Sigmoid colon (tissue), 7 donors: ENCODE measurements around the gene CDK9. TPM values are rescaled to one million over a fixed set of nuclear protein-coding genes. Genes with fewer than 3 reads are reported as not detected.
A peak's percentile ranks its signal among the peaks of the same experiment; 100 is the strongest.

Experiments
- DNase-seq: peaks from one replicate; pipeline ENCODE4 v3.0.0-alpha.2; 2019
- H3K27ac ChIP-seq, 4 donors: fragments of 200-600 bp; sonication (generic); one replicate each; pipeline ENCODE4 v1.5.1; 2016 to 2019; ENCODE audit warnings: mild to moderate bottlenecking in 1 of 4
- H3K27me3 ChIP-seq, 3 donors: fragments of 200-600 bp; sonication (generic); one replicate each; pipeline ENCODE4 v1.5.1; 2019; ENCODE audit warnings: mild to moderate bottlenecking in 1 of 3
- H3K36me3 ChIP-seq, 4 donors: fragments of 200-600 bp; sonication (generic); one replicate each; pipeline ENCODE4 v1.5.1; 2016 to 2019
- H3K4me1 ChIP-seq, 4 donors: fragments of 200-600 bp; sonication (generic); one replicate each; pipeline ENCODE4 v1.5.1; 2017 to 2019
- H3K4me3 ChIP-seq, 4 donors: fragments of 200-600 bp; sonication (generic); one replicate each; pipeline ENCODE4 v1.5.1; 2017 to 2019; ENCODE audit warnings: mild to moderate bottlenecking in 2 of 4, moderate library complexity in 1 of 4
- H3K9me3 ChIP-seq, 4 donors: fragments of 200-600 bp in 3 of 4; sonication (generic) in 3 of 4; one replicate each; pipeline versions ENCODE4 v1.5.1 to v1.6.1; 2013 to 2019
- CTCF ChIP-seq, 4 experiments: fragments of 450-650 bp in 3 of 4; fragments of 200-600 bp in 1 of 4; IDR thresholded peaks; one replicate each; pipeline ENCODE4 v1.5.1; 2016 to 2019; ENCODE audit warnings: antibody characterized with exemption in 4 of 4, mild to moderate bottlenecking in 3 of 4, moderate library complexity in 2 of 4
- EP300 ChIP-seq, 4 donors: sonication (generic); formaldehyde crosslinking; IDR thresholded peaks; one replicate each; pipeline ENCODE4 v1.6.1; 2017; ENCODE audit warnings: antibody characterized with exemption in 4 of 4
- POLR2A ChIP-seq, 2 donors: fragments of 450-650 bp; IDR thresholded peaks; one replicate each; pipeline ENCODE4 v1.6.1; 2016; ENCODE audit warnings: antibody characterized with exemption in 2 of 2, mild to moderate bottlenecking in 2 of 2, moderate library complexity in 2 of 2
- POLR2AphosphoS5 ChIP-seq, 4 donors: sonication (generic); formaldehyde crosslinking; IDR thresholded peaks; one replicate each; pipeline ENCODE4 v1.6.1; 2017; ENCODE audit warnings: antibody characterized with exemption in 4 of 4
- WGBS, 2 donors: extraction: QIAGEN DNeasy Blood & Tissue Kit; methylation state at CpG; one replicate each; pipeline ENCODE4 v1.1.7; 2013; 5-methylcytosine and 5-hydroxymethylcytosine counted together
- intact Hi-C: fragments of 100-400 bp; cut with DNase I; formaldehyde crosslinking; loops from one replicate; pipeline ENCODE4 v1.15.1; 2023
- polyA plus RNA-seq, 3 donors: library from polyadenylated mRNA; stranded (reverse); fragments of 200-250 nt; gene quantifications; one replicate each; pipeline ENCODE4 v1.2.3, GENCODE V29; 2013
- total RNA-seq, 4 donors: library from RNA; depleted of rRNA; stranded (reverse); fragments of >200 nt; gene quantifications; one replicate each; pipeline ENCODE4 v1.1.0, GENCODE V29; 2016
- donor health status: healthy with polysubstance abuse.
- donor health status: Bipolar disorder and iron deficiency.
- donor health status: healthy.

Gene CDK9
- total and polyA plus RNA-seq, 7 donors = 28.9 to 77.2 (median 47.2) TPM

GRCh38 chr9:127742435-127743088, 43.3 kb upstream of the CDK9 start:
- no peaks in the 10 kb centered on the region for H3K36me3 ChIP-seq
- intact Hi-C loops = no loop called here
- H3K27ac ChIP-seq = peak overlapping the region in 1 of 4 donors; percentile 58
- peaks cover 0 to 15% (median 10%) of the 10 kb centered on the region in 4 donors for H3K4me1 ChIP-seq
- H3K4me3 ChIP-seq = peak overlapping the region in 1 of 4 donors; percentile 12
- 26 to 63% methylated on average over 33 of the region's 33 CpGs for WGBS, 2 donors
- peak; percentile 80 for DNase-seq
- H3K27me3 ChIP-seq = peaks cover 4 to 35% (median 23%) of the 10 kb centered on the region in 3 donors
- no peak for TF ChIP-seq POLR2AphosphoS5 (IDR thresholded peaks at IDR 0.05)
- TF ChIP-seq CTCF (IDR thresholded peaks at IDR 0.05) = no peak
- no peaks in the 10 kb centered on the region for H3K9me3 ChIP-seq

DNA sequence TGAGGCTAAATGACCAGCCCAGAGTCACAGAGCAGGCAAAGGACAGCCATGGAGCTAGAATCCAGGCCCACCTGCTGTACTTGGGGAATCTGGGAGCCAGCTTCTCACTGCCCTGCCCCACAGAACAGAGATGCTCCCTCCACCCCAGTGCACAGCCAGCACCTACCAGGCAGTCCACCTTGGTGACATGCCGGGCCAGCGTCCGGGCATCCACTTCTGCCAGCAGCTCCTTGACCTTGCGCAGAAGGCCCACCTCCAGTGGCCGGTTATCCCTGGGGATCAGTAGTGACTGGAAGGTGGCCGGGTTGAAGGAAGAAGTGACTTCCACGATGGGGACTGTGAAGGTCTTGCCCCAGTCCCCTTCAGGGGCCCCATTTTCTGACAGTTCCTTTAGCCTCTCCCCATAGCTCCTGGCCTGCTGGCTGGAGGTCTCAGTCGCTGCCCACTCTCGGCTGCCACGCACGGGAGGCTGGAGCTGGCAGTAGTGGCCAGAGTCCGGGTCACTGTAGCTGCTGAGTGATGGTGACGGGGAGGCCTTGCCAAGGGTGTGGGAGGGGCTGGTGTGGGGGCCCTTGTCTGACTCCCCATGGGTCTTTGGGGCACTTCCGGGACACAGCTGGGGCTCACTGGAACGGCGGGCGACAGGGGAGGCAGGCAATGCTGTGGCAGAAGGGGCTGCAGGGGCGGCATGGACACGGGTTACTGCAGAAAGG, 41.3 kb upstream of the CDK9 start:
- Histone ChIP-seq H3K4me3 (no peak overlapping the region), H3K4me1 (peaks cover 0 to 15% (median 10%) of the 10 kb centered on the region in 4 donors), H3K36me3 (no peaks in the 10 kb centered on the region), H3K9me3 (no peaks in the 10 kb centered on the region), H3K27ac (no peak overlapping the region), H3K27me3 (peaks cover 4 to 35% (median 23%) of the 10 kb centered on the region in 3 donors)
- 90 to 95% methylated on average over 19 of the region's 19 CpGs for WGBS, 2 donors
- intact Hi-C loops = no loop called here
- DNase-seq = no peak
- TF ChIP-seq CTCF (IDR thresholded peaks at IDR 0.05) = no peak
- TF ChIP-seq POLR2A (IDR thresholded peaks at IDR 0.05) = no peak
- no peak for TF ChIP-seq POLR2AphosphoS5 (IDR thresholded peaks at IDR 0.05)
- TF ChIP-seq EP300 (IDR thresholded peaks at IDR 0.05) = no peak

DNA sequence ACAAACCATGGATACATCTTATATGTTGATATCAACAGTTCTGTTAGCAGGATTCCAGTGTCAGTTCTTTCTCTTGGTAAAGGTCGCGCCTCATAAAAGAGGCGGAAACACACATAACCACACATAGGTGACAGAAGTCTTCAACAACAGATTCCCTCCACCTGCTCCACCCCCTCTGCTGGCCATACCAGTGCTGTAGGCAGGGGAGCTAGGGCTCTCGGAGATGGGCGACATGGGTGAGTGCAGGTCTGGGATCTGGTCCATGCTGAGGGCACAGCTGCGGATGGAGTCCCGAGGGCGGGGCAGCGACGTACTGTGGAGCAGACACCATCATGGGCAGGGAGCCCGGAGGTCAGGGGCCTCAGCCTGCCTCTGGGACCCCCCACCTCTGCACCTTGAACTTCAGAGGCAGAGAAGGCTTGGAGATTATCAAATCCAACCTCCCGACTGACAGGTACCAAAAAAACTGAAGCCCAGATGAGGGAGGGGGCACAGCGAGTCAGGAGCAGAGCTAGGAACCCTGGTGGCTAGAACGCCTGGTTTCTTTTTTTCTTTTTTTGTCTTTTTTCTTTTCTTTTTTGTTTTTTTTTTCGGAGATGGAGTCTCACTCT, 38.8 kb upstream of the CDK9 start:
- Histone ChIP-seq H3K27ac (no peak overlapping the region), H3K4me1 (peaks cover 0 to 9% (median 5%) of the 10 kb centered on the region in 4 donors), H3K4me3 (no peak overlapping the region), H3K9me3 (no peaks in the 10 kb centered on the region), H3K36me3 (no peaks in the 10 kb centered on the region), H3K27me3 (peaks cover 4 to 43% (median 20%) of the 10 kb centered on the region in 3 donors)
- 40 to 70% methylated on average over 15 of the region's 15 CpGs for WGBS, 2 donors
- no peak for TF ChIP-seq POLR2AphosphoS5 (IDR thresholded peaks at IDR 0.05)
- no peak for TF ChIP-seq CTCF (IDR thresholded peaks at IDR 0.05)
- no peak for TF ChIP-seq POLR2A (IDR thresholded peaks at IDR 0.05)
- TF ChIP-seq EP300 (IDR thresholded peaks at IDR 0.05) = no peak
- no peak for DNase-seq
- intact Hi-C loops = no loop called here

DNA sequence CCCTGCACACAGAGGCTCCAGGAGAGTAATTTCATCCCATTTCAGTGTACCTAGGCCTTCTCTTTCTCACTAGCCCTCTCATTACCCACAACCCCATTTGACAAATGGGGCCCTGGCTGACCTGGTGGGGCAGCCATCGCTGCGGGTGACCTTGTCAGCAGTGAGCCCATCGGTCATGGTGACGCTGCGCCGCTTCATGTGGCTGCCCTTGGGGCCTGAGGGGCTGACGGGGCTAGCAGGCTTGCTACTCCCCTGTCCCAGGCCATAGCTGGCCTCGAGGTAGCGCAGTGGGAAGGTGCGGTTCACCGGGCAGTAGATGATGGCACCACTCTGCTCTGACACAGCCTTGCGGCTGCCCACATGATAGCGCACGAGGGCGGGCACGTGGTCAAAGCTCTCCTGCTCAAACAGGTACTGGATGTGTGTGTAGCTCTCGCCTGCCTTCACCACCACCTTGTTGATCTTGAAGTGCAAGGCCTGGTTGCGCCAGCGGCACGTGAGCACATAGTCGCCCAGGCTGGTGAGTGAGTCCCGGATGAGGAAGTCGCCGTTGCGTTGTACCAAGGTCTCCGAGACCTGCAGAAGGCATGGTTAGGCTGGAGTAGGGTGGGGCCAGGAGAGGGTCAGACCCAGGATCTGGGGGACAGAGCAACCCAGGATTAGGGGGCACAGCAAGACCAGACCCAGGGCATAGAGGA, 36.6 kb upstream of the CDK9 start:
- DNase-seq = no peak
- intact Hi-C loops = no loop called here
- no peaks in the 10 kb centered on the region for H3K9me3 ChIP-seq
- H3K4me3 ChIP-seq = no peak overlapping the region
- no peaks in the 10 kb centered on the region for H3K36me3 ChIP-seq
- H3K27me3 ChIP-seq = peaks cover 4 to 43% (median 24%) of the 10 kb centered on the region in 3 donors
- 91 to 93% methylated on average over 26 of the region's 26 CpGs for WGBS, 2 donors
- H3K4me1 ChIP-seq = peaks cover 0 to 3% (median 2%) of the 10 kb centered on the region in 4 donors
- no peak overlapping the region for H3K27ac ChIP-seq
- TF ChIP-seq CTCF (IDR thresholded peaks at IDR 0.05) (no peak), EP300 (IDR thresholded peaks at IDR 0.05) (no peak), POLR2AphosphoS5 (IDR thresholded peaks at IDR 0.05) (no peak), POLR2A (IDR thresholded peaks at IDR 0.05) (no peak)
